Suprapubic skin (tissue), 4 donors: ENCODE measurements around the gene KRTAP4-3.

Experiments used
- POLR2A ChIP-seq, 2 donors: fragments of 450-650 bp; IDR thresholded peaks; one replicate each; pipeline ENCODE4 v1.6.1; 2017; ENCODE audit warnings: antibody characterized with exemption in 2 of 2, mild to moderate bottlenecking in 2 of 2, moderate library complexity in 2 of 2
- POLR2AphosphoS5 ChIP-seq, 3 donors: sonication (generic); formaldehyde crosslinking; IDR thresholded peaks; one replicate each; pipeline ENCODE4 v1.6.1; 2017; ENCODE audit warnings: antibody characterized with exemption in 3 of 3
- TF ChIP-seq, protein P1 (sequence below), 2 donors: fragments of 200-600 bp in 1 of 2; fragments of 450-650 bp in 1 of 2; sonication (generic) in 1 of 2; IDR thresholded peaks; one replicate each; pipeline ENCODE4 v1.5.1; 2016 to 2019; ENCODE audit warnings: antibody characterized with exemption in 2 of 2, mild to moderate bottlenecking in 1 of 2, moderate library complexity in 1 of 2

DNA sequence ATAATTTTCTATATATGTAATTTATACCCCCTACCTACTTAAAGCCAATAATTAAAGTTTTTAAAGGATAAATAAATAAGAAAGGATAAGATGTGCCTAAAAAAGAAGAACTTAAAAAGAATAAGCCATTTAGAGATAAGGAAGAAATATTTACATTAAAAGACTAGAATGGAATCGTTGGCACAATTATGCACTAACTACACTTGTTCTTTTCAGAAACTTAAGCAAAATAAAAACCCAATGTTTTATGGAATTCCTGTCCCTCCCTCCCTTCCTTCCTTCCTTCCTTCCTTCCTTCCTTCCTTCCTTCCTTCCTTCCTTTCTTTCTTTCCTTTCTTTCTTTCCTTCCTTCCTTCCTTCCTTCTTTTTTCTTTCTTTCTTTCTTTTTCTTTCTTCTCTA, 23.2 kb downstream of the KRTAP4-3 start:
- TF ChIP-seq, protein P1, sequence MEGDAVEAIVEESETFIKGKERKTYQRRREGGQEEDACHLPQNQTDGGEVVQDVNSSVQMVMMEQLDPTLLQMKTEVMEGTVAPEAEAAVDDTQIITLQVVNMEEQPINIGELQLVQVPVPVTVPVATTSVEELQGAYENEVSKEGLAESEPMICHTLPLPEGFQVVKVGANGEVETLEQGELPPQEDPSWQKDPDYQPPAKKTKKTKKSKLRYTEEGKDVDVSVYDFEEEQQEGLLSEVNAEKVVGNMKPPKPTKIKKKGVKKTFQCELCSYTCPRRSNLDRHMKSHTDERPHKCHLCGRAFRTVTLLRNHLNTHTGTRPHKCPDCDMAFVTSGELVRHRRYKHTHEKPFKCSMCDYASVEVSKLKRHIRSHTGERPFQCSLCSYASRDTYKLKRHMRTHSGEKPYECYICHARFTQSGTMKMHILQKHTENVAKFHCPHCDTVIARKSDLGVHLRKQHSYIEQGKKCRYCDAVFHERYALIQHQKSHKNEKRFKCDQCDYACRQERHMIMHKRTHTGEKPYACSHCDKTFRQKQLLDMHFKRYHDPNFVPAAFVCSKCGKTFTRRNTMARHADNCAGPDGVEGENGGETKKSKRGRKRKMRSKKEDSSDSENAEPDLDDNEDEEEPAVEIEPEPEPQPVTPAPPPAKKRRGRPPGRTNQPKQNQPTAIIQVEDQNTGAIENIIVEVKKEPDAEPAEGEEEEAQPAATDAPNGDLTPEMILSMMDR (IDR thresholded peaks at IDR 0.05): no peak
- TF ChIP-seq POLR2A (IDR thresholded peaks at IDR 0.05) (no peak), POLR2AphosphoS5 (IDR thresholded peaks at IDR 0.05) (no peak)
